Panc1 (cell line): Measurements from ENCODE around the gene TJP3. TPM values are rescaled to one million over a fixed set of nuclear protein-coding genes. Genes with fewer than 3 reads are reported as not detected.

Experiments used
- ATAC-seq: fragments of 200-7000 bp; cut with Tn5 transposase; 2 replicates; pipeline ENCODE4 v1.9.1; 2020; ENCODE audit warnings: mild to moderate bottlenecking, moderate library complexity
- BruUV-seq: library from RNA; stranded (reverse); fragments of 400-500 nt; replicated peaks from 2 replicates; lab custom pipeline; 2021; lab: Mats Ljungman, UMichigan
- CTCF ChIA-PET: fragments of 300-600 bp; sonication (Branson Sonifier 250); formaldehyde crosslinking; loops from one replicate; lab custom pipeline; 2022; ENCODE audit warnings: antibody characterized with exemption; lab: Charles Lee
- POLR2A ChIA-PET: fragments of 300-600 bp; sonication (Branson Sonifier 250); formaldehyde crosslinking; loops from one replicate; lab custom pipeline; 2022; ENCODE audit warnings: antibody characterized with exemption; lab: Charles Lee
- DNase-seq: peaks from one replicate; pipeline ENCODE4 v3.0.0-alpha.2; 2010; ENCODE audit warnings: low read depth, low spot score
- H3K27ac ChIP-seq: 2 replicates; pipeline ENCODE4 v1.5.1; 2011; ENCODE audit warnings: mild to moderate bottlenecking, low read length, inconsistent platforms
- H3K27me3 ChIP-seq: fragments of 200-500 bp; sonication (Bioruptor generic); 2 replicates; pipeline ENCODE4 v1.6.0; 2014; ENCODE audit warnings: low read length, inconsistent platforms; ENCODE audit not compliant: control insufficient read depth, insufficient read depth
- H3K36me3 ChIP-seq: fragments of 200-500 bp; sonication (Bioruptor generic); 2 replicates; pipeline ENCODE4 v1.5.1; 2014; ENCODE audit warnings: inconsistent platforms, mild to moderate bottlenecking, low read length, moderate library complexity; ENCODE audit not compliant: control insufficient read depth, insufficient read depth
- H3K4me1 ChIP-seq: 2 replicates; pipeline ENCODE4 v1.5.1; 2011; ENCODE audit warnings: inconsistent platforms, mild to moderate bottlenecking, low read length, moderate library complexity; ENCODE audit not compliant: control insufficient read depth, insufficient read depth
- H3K4me3 ChIP-seq, 2 experiments: 2 replicates each; pipeline ENCODE4 v1.5.1; 2011 to 2012; ENCODE audit warnings: low read depth in 2 of 2, low read length in 2 of 2, mild to moderate bottlenecking in 2 of 2, inconsistent platforms in 1 of 2, moderate library complexity in 1 of 2
- H3K9me3 ChIP-seq: fragments of 200-500 bp; sonication (Bioruptor generic); 2 replicates; pipeline ENCODE4 v1.5.1; 2014; ENCODE audit warnings: low read depth, mild to moderate bottlenecking, inconsistent platforms, low read length, moderate library complexity; ENCODE audit not compliant: control insufficient read depth, insufficient read depth
- POLR2AphosphoS5 ChIP-seq: IDR thresholded peaks from 2 replicates; pipeline ENCODE4 v1.6.1; 2012; ENCODE audit warnings: mild to moderate bottlenecking, low read depth, low read length, moderate library complexity
- SIN3A ChIP-seq: IDR thresholded peaks from 2 replicates; pipeline ENCODE4 v1.6.1; 2012; ENCODE audit warnings: low read depth, mild to moderate bottlenecking, low read length, moderate library complexity, borderline replicate concordance; ENCODE audit not compliant: insufficient read depth
- TCF7L2 ChIP-seq: IDR thresholded peaks from 2 replicates; pipeline ENCODE4 v1.6.1; 2011; ENCODE audit warnings: mild to moderate bottlenecking, low read depth, low read length, inconsistent platforms
- in situ Hi-C: cut with HindIII; loops from 2 replicates; pipeline ENCODE4 v1.10.0; 2016; ENCODE audit warnings: low sequenced_read_pairs, low pct_unique_long_range_greater_than_20kb
- intact Hi-C: fragments of 100-400 bp; cut with micrococcal nuclease; formaldehyde crosslinking; loops from one replicate; pipeline ENCODE4 v1.10.0; 2022; ENCODE audit not compliant: unreplicated experiment
- total RNA-seq: library from RNA; stranded (reverse); gene quantifications from one replicate; pipeline ENCODE4 v1.2.1, GENCODE V29; 2021; ENCODE audit not compliant: unreplicated experiment
- TF ChIP-seq, protein P1 (sequence below), 2 experiments: IDR thresholded peaks; 2 replicates each; pipeline ENCODE4 v1.6.1; 2011 to 2012; ENCODE audit warnings: low read depth in 2 of 2, control low read depth in 1 of 2, low read length in 1 of 2, mild to moderate bottlenecking in 1 of 2, moderate library complexity in 1 of 2; ENCODE audit not compliant: insufficient read depth in 1 of 2
- TF ChIP-seq, protein P2 (sequence below): fragments of 450-650 bp; IDR thresholded peaks from 2 replicates; pipeline ENCODE4 v1.5.1; 2017; ENCODE audit warnings: mild to moderate bottlenecking

Gene TJP3
- total RNA-seq, 1 experiment from 2014 or later: 2.7 TPM

DNA sequence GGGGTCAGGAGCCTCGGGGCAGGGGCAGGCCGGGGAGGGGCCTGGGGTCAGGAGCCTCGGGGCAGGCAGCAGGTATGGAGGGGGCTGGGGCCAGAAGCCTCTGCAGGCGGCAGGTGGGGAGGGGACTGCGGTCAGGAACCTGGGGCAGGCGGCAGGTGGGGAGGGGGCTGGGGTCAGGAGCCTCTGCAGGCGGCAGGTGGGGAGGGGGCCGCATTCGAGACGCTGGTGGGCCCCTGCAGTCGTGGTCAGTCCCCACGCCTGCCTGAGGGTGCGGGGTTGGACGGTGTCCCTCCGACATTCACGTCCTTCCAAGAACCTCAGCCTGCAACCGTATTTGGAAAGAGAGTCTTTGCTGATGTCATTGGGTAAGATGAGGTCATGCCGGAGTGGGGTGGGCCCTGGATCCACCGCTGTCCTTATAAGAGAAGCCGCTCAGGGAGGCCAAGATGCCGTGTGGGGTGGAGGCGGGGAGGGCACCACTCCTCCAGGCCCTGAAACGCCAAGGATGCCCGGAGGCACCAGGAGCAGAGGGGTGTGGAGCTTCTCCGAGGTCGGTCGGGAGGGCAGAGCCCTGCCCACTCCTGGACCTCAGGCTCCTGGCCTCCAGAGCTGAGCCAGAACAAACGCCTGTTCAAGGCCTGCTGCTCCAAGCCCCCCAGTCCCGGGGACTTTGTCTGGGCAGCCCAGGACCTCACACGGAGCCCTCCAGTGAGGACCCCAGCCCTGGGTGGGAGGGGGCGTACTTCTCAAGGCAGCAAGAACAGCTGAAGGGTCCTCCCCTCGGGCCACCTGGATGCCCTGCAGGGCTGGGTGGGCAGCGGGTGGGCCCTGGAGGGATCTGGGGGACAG lies 38.0 kb upstream of the TJP3 start:
- no peak for DNase-seq
- in situ Hi-C loops: no loop called here
- Histone ChIP-seq H3K4me1 (peaks cover 7% of the 10 kb centered on the region; the same call in 1 of the 2 replicates), H3K4me3 (no peak overlapping the region), H3K27ac (no peak overlapping the region), H3K9me3 (no peaks in the 10 kb centered on the region), H3K36me3 (no peaks in the 10 kb centered on the region), H3K27me3 (no peaks in the 10 kb centered on the region)
- peak; percentile 26 for ATAC-seq
- intact Hi-C loops: loop anchor here (5.0 kb wide), 1 partner anchor 37 kb away; the partner anchor contains the start of gene TJP3
- TF ChIP-seq, protein P1, sequence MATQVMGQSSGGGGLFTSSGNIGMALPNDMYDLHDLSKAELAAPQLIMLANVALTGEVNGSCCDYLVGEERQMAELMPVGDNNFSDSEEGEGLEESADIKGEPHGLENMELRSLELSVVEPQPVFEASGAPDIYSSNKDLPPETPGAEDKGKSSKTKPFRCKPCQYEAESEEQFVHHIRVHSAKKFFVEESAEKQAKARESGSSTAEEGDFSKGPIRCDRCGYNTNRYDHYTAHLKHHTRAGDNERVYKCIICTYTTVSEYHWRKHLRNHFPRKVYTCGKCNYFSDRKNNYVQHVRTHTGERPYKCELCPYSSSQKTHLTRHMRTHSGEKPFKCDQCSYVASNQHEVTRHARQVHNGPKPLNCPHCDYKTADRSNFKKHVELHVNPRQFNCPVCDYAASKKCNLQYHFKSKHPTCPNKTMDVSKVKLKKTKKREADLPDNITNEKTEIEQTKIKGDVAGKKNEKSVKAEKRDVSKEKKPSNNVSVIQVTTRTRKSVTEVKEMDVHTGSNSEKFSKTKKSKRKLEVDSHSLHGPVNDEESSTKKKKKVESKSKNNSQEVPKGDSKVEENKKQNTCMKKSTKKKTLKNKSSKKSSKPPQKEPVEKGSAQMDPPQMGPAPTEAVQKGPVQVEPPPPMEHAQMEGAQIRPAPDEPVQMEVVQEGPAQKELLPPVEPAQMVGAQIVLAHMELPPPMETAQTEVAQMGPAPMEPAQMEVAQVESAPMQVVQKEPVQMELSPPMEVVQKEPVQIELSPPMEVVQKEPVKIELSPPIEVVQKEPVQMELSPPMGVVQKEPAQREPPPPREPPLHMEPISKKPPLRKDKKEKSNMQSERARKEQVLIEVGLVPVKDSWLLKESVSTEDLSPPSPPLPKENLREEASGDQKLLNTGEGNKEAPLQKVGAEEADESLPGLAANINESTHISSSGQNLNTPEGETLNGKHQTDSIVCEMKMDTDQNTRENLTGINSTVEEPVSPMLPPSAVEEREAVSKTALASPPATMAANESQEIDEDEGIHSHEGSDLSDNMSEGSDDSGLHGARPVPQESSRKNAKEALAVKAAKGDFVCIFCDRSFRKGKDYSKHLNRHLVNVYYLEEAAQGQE (IDR thresholded peaks at IDR 0.05; ENCODE audit: insufficient read depth in 1 of 2, low read depth in 2 of 2, low read length in 1 of 2): no peak
- no peak for TF ChIP-seq TCF7L2
- TF ChIP-seq SIN3A: no peak
- TF ChIP-seq, protein P2, sequence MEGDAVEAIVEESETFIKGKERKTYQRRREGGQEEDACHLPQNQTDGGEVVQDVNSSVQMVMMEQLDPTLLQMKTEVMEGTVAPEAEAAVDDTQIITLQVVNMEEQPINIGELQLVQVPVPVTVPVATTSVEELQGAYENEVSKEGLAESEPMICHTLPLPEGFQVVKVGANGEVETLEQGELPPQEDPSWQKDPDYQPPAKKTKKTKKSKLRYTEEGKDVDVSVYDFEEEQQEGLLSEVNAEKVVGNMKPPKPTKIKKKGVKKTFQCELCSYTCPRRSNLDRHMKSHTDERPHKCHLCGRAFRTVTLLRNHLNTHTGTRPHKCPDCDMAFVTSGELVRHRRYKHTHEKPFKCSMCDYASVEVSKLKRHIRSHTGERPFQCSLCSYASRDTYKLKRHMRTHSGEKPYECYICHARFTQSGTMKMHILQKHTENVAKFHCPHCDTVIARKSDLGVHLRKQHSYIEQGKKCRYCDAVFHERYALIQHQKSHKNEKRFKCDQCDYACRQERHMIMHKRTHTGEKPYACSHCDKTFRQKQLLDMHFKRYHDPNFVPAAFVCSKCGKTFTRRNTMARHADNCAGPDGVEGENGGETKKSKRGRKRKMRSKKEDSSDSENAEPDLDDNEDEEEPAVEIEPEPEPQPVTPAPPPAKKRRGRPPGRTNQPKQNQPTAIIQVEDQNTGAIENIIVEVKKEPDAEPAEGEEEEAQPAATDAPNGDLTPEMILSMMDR: no peak
- TF ChIP-seq POLR2AphosphoS5: no peak
- POLR2A ChIA-PET: no interaction called here
- CTCF ChIA-PET: no interaction called here
- BruUV-seq: no TSS peak

DNA sequence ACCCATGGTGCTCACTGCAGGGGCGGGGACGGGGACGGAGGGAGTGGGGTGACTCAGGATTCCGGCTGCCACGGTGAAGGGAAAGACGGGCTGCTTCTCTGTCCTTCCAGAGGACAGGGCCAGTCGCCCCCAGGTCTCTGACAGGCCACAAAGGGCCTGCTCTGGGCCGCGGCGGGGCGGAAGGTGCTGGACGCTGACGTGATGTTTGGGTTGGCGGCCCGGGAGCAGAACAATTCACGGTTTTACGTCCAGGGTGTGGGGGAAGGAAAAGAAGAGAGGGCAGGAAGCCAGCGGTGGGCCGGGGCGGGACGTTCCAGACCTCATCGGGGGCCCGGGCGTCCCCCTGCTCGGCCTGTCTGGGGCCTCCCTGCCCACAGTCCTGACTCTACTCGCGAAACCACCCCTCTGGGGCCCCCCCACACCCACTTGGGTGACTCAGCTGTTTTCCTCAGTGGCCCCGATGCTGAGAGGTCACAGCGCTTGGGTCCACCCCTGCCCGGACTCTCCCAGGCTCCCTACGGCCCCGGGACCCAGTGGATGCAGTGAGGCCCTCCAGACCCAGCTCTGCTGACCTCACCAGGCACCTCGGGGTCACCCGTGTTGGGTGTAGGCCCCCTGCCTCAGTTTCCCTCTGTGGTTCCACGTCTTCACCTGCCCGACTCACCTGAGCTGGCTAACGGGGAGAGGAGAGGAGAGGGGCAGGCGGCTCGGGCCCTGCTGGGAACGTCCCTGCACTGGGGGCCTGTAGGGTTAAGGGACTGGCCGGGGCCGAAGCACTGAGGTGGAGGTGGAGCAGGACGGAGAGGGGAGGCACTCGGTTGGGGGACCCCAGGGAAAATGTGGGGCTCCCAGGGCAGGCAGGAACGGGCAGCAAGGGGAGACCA lies 37.1 kb upstream of the TJP3 start:
- Histone ChIP-seq H3K9me3 (no peaks in the 10 kb centered on the region), H3K36me3 (no peaks in the 10 kb centered on the region), H3K4me1 (peaks cover 7% of the 10 kb centered on the region; the same call in 1 of the 2 replicates), H3K4me3 (no peak overlapping the region), H3K27me3 (no peaks in the 10 kb centered on the region), H3K27ac (no peak overlapping the region)
- TF ChIP-seq SIN3A (no peak), TCF7L2 (no peak), POLR2AphosphoS5 (no peak)
- TF ChIP-seq, protein P2: no peak
- TF ChIP-seq, protein P1 (IDR thresholded peaks at IDR 0.05; ENCODE audit: insufficient read depth in 1 of 2, low read depth in 2 of 2, low read length in 1 of 2): no peak
- CTCF ChIA-PET: no interaction called here
- ATAC-seq (no peak), DNase-seq (no peak)
- BruUV-seq: no TSS peak
- POLR2A ChIA-PET: no interaction called here
- intact Hi-C loops (no loop called here), in situ Hi-C loops (no loop called here)
